Measurements from ENCODE around the gene PDXDC1.
A peak's percentile ranks its signal among the peaks of the same experiment; 100 is the strongest.
"Not testable (repeated sequence)": the region's sequence is repeated elsewhere in the genome, so short reads cannot be mapped to it uniquely, and the experiment has no call there.

Gene PDXDC1

DNA sequence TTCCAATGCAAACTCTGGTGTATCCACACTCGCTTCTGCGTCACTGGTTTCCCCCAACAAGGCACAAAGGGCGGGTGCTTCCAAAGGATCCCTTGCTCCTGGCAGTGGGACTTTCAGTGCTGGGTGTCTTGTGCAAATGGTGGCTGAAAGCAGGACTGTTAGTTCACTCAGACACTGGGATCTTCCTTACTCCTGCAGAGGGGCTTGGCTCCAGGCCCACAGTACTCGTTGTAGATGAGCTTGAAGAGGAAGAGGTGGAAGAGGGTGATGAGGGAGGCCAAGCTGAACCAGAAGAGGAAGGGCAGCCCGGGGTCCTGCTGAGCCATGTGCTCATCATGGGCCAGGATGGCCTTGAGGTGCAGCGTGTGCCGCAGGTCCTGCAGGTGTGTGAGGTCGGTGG is 13.3 kb downstream of the PDXDC1 start:
- 67% methylated on average over 4 of the region's 8 CpGs for WGBS (ENCODE audit: insufficient coverage)
- H3K9me3 ChIP-seq (ENCODE audit: control extremely low read depth in 1 of 5, control insufficient read depth in 4 of 5, insufficient read depth in 2 of 5, low read depth in 1 of 5, low read length in 4 of 5); H3K4me1 ChIP-seq (ENCODE audit: control extremely low read depth in 1 of 4, control insufficient read depth in 4 of 4, insufficient read depth in 4 of 4, low read length in 3 of 4); POLR2A ChIA-PET; H3K27me3 ChIP-seq (replicated peaks in 2 of 5; ENCODE audit: control insufficient read depth in 4 of 5, insufficient read depth in 5 of 5, low read length in 4 of 5); CTCF ChIA-PET; DNase-seq; H3K27ac ChIP-seq (ENCODE audit: insufficient read depth in 1 of 2, low read depth in 1 of 2, low read length in 2 of 2, poor library complexity in 1 of 2, severe bottlenecking in 2 of 2); H3K4me3 ChIP-seq (ENCODE audit: control insufficient read depth in 1 of 7, extremely low read depth in 1 of 7, insufficient read depth in 4 of 7, low read depth in 2 of 7, low read length in 6 of 7): not testable (repeated sequence)
- peaks cover 2 to 24% (median 7%) of the 10 kb centered on the region in 4 experiments for H3K36me3 ChIP-seq (ENCODE audit: control insufficient read depth in 4 of 4, insufficient read depth in 4 of 4, low read length in 3 of 4)

DNA sequence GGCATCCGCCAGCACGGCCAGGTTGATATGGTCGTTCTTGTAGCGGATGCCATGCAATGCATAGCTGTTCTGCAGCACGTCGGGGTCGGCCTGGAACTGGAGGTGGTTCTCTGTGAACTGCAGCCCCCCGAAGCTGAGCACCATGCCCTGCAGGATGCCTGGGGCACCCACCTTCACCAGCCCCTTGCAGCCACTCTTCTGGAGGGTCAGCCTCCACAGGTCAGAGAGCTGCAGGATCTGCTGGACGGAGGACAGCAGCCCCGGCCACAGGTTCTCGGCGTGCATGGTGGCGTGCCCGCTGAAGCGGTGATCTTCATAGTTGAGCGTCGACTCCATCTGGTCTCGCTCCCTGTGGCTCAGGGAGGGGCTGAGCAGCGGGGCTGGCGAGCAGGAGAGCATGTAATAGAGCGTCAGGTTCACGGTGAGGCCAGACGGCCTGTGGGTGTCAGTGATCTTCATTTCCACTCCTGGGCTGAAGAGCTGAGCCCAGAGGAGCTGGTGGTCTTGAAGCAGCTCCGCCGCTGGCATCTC is 13.9 kb downstream of the PDXDC1 start:
- CTCF ChIA-PET; H3K27me3 ChIP-seq (replicated peaks in 2 of 5; ENCODE audit: control insufficient read depth in 4 of 5, insufficient read depth in 5 of 5, low read length in 4 of 5); H3K27ac ChIP-seq (ENCODE audit: insufficient read depth in 1 of 2, low read depth in 1 of 2, low read length in 2 of 2, poor library complexity in 1 of 2, severe bottlenecking in 2 of 2); H3K4me3 ChIP-seq (ENCODE audit: control insufficient read depth in 1 of 7, extremely low read depth in 1 of 7, insufficient read depth in 4 of 7, low read depth in 2 of 7, low read length in 6 of 7); POLR2A ChIA-PET; H3K9me3 ChIP-seq (ENCODE audit: control extremely low read depth in 1 of 5, control insufficient read depth in 4 of 5, insufficient read depth in 2 of 5, low read depth in 1 of 5, low read length in 4 of 5); H3K4me1 ChIP-seq (ENCODE audit: control extremely low read depth in 1 of 4, control insufficient read depth in 4 of 4, insufficient read depth in 4 of 4, low read length in 3 of 4): not testable (repeated sequence)
- peak in 1 of 3 donors; percentile 13 for DNase-seq
- peaks cover 2 to 24% (median 7%) of the 10 kb centered on the region in 4 experiments for H3K36me3 ChIP-seq (ENCODE audit: control insufficient read depth in 4 of 4, insufficient read depth in 4 of 4, low read length in 3 of 4)
- 96% methylated on average over 19 of the region's 25 CpGs for WGBS (ENCODE audit: insufficient coverage)

DNA sequence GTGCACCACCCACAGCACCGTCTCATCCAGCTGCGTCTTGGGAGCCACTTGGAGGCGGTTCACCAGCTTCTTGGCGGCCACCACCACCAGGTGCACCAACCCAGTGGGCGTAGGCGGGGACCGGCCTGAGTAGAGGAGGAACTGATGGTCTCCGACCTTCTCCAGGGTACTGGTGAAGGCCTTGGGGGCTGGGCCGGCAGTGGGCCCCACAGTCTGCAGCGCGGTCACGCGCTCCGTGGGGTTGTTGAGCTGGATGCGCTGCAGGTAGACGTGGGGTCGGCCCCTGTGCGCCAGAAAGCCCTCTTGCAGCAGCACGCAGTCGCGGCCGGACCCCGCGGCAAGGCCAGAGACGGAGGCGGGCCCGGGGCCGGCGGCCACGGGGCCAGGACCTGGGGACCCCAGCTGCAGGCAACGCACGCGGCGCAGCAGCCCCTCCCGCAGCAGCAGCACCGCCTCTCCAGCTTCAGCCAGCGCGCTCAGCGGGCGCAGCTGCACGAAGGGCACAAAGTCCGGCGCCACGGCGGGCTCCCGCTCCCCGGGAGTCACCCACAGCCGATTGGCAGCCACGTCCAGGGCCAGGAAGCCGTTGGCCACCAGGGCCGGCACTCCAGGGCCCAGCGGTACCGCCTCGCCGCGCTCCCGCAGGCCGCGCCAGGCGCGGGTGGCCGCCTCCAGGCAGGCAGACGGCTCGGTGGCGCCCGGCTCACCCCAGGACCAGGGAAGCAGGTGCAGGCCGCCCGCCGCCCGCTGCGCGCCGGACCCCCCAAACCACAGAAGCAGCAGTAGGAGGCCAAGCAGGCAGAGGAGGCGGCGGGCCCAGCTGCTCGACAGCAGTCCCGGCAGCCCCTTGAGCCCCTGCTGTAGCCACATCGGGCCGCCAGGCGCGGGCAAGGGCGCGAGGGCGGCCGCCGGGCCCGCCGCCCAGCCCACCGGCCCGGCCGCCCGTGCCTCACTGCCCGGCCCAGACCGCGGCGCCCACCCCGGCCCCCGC is 14.8 kb downstream of the PDXDC1 start:
- POLR2A ChIA-PET, CTCF ChIA-PET: not testable (repeated sequence)
- peaks cover under 1 to 24% (median 7%) of the 10 kb centered on the region in 4 experiments for H3K36me3 ChIP-seq (ENCODE audit: control insufficient read depth in 4 of 4, insufficient read depth in 4 of 4, low read length in 3 of 4)

DNA sequence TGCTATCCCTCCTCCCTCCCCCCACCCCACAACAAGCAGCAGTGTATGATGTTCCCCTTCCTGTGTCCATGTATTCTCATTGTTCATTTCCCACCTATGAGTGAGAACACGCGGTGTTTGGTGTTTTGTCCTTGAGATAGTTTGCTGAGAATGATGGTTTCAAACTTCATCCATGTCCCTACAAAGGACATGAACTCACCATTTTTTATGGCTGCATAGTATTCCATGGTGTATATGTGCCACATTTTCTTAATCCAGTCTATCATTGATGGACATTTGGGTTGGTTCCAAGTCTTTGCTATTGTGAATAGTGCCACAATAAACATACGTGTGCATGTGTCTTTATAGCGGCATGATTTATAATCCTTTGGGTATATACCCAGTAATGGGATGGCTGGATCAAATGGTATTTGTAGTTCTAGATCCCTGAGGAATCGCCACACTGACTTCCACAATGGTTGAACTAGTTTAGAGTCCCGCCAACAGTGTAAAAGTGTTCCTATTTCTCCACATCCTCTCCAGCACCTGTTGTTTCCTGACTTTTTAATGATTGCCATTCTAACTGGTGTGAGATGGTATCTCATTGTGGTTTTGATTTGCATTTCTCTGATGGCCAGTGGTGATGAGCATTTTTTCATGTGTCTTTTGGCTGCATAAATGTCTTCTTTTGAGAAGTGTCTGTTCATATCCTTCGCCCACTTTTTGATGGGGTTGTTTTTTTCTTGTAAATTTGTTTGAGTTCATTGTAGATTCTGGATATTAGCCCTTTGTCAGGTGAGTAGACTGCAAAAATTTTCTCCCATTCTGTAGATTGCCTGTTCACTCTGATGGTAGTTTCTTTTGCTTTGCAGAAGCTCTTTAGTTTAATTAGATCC is 18.7 kb downstream of the PDXDC1 start:
- H3K27ac ChIP-seq (ENCODE audit: insufficient read depth in 1 of 2, low read depth in 1 of 2, low read length in 2 of 2, poor library complexity in 1 of 2, severe bottlenecking in 2 of 2); H3K27me3 ChIP-seq (replicated peaks in 2 of 5; ENCODE audit: control insufficient read depth in 4 of 5, insufficient read depth in 5 of 5, low read length in 4 of 5); POLR2A ChIA-PET; H3K9me3 ChIP-seq (ENCODE audit: control extremely low read depth in 1 of 5, control insufficient read depth in 4 of 5, insufficient read depth in 2 of 5, low read depth in 1 of 5, low read length in 4 of 5); DNase-seq; CTCF ChIA-PET; H3K4me1 ChIP-seq (ENCODE audit: control extremely low read depth in 1 of 4, control insufficient read depth in 4 of 4, insufficient read depth in 4 of 4, low read length in 3 of 4); H3K4me3 ChIP-seq (ENCODE audit: control insufficient read depth in 1 of 7, extremely low read depth in 1 of 7, insufficient read depth in 4 of 7, low read depth in 2 of 7, low read length in 6 of 7): not testable (repeated sequence)
- no CpG with 5 or more reads among the region's 7 CpGs for WGBS (ENCODE audit: insufficient coverage)
- H3K36me3 ChIP-seq (ENCODE audit: control insufficient read depth in 4 of 4, insufficient read depth in 4 of 4, low read length in 3 of 4), result peaks cover 0 to 15% (median 5%) of the 10 kb centered on the region in 4 experiments

More for the DNA sequence above, 14.8 kb downstream of the PDXDC1 start:
- not testable (repeated sequence) for H3K27ac ChIP-seq (ENCODE audit: insufficient read depth in 1 of 2, low read depth in 1 of 2, low read length in 2 of 2, poor library complexity in 1 of 2, severe bottlenecking in 2 of 2); H3K4me1 ChIP-seq (ENCODE audit: control extremely low read depth in 1 of 4, control insufficient read depth in 4 of 4, insufficient read depth in 4 of 4, low read length in 3 of 4); H3K27me3 ChIP-seq (replicated peaks in 2 of 5; ENCODE audit: control insufficient read depth in 4 of 5, insufficient read depth in 5 of 5, low read length in 4 of 5); H3K9me3 ChIP-seq (ENCODE audit: control extremely low read depth in 1 of 5, control insufficient read depth in 4 of 5, insufficient read depth in 2 of 5, low read depth in 1 of 5, low read length in 4 of 5)
- 56% methylated on average over 30 of the region's 98 CpGs for WGBS (ENCODE audit: insufficient coverage)
- peak in 2 of 3 donors; percentile 49 to 57 for DNase-seq
- peak overlapping the region in 2 of 7 experiments; percentile 12 to 48 for H3K4me3 ChIP-seq (ENCODE audit: control insufficient read depth in 1 of 7, extremely low read depth in 1 of 7, insufficient read depth in 4 of 7, low read depth in 2 of 7, low read length in 6 of 7)

DNA sequence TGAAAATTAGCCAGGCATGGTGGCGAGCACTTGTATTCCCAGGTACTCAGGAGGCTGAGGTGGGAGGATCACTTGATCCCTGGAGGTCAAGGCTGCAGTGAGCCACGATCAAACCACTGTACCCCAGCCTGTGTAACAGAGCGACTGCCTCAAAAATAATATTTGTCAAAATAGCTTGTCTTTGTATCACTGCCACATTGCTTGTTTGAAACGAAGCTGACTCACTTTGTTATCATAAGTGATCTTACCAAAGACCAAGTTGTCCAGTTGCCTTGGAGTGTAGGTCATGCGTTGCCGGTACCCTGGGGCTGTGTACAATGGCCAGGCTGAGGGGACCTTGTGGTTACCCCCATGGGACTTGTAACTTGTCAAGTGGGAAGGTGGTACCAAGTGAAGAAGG is 21.9 kb downstream of the PDXDC1 start:
- H3K27ac ChIP-seq (ENCODE audit: insufficient read depth in 1 of 2, low read depth in 1 of 2, low read length in 2 of 2, poor library complexity in 1 of 2, severe bottlenecking in 2 of 2); H3K4me1 ChIP-seq (ENCODE audit: control extremely low read depth in 1 of 4, control insufficient read depth in 4 of 4, insufficient read depth in 4 of 4, low read length in 3 of 4); H3K9me3 ChIP-seq (ENCODE audit: control extremely low read depth in 1 of 5, control insufficient read depth in 4 of 5, insufficient read depth in 2 of 5, low read depth in 1 of 5, low read length in 4 of 5); H3K4me3 ChIP-seq (ENCODE audit: control insufficient read depth in 1 of 7, extremely low read depth in 1 of 7, insufficient read depth in 4 of 7, low read depth in 2 of 7, low read length in 6 of 7); CTCF ChIA-PET; H3K27me3 ChIP-seq (replicated peaks in 2 of 5; ENCODE audit: control insufficient read depth in 4 of 5, insufficient read depth in 5 of 5, low read length in 4 of 5); DNase-seq; POLR2A ChIA-PET: not testable (repeated sequence)
- 100% methylated on average over 2 of the region's 6 CpGs for WGBS (ENCODE audit: insufficient coverage)
- peaks cover 0 to 12% (median 2%) of the 10 kb centered on the region in 4 experiments for H3K36me3 ChIP-seq (ENCODE audit: control insufficient read depth in 4 of 4, insufficient read depth in 4 of 4, low read length in 3 of 4)

DNA sequence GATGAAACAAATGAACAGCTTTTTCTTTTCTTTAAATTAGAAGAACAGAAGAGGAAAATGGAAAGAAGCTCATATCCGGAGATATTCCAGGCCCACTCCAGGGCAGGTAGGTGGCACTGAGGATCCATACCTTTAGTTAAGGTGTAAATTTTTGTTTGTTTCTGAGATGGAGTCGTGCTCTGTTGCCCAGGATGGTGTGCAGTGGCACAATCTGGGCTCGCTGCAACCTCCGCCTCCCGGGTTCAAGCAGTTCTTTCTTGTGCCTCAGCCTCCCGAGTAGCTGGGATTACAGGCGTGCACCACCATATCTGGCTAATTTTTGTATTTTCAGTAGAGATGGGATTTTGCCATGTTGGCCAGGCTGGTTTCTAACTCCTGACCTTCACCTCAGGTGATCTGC is 23.5 kb downstream of the PDXDC1 start:
- H3K4me1 ChIP-seq (ENCODE audit: control extremely low read depth in 1 of 4, control insufficient read depth in 4 of 4, insufficient read depth in 4 of 4, low read length in 3 of 4); POLR2A ChIA-PET; H3K27me3 ChIP-seq (replicated peaks in 2 of 5; ENCODE audit: control insufficient read depth in 4 of 5, insufficient read depth in 5 of 5, low read length in 4 of 5); H3K27ac ChIP-seq (ENCODE audit: insufficient read depth in 1 of 2, low read depth in 1 of 2, low read length in 2 of 2, poor library complexity in 1 of 2, severe bottlenecking in 2 of 2); H3K9me3 ChIP-seq (ENCODE audit: control extremely low read depth in 1 of 5, control insufficient read depth in 4 of 5, insufficient read depth in 2 of 5, low read depth in 1 of 5, low read length in 4 of 5); DNase-seq; CTCF ChIA-PET; H3K4me3 ChIP-seq (ENCODE audit: control insufficient read depth in 1 of 7, extremely low read depth in 1 of 7, insufficient read depth in 4 of 7, low read depth in 2 of 7, low read length in 6 of 7): not testable (repeated sequence)
- H3K36me3 ChIP-seq (ENCODE audit: control insufficient read depth in 4 of 4, insufficient read depth in 4 of 4, low read length in 3 of 4), result peaks cover 0 to 12% (median 2%) of the 10 kb centered on the region in 4 experiments
- WGBS (ENCODE audit: insufficient coverage), result 99% methylated on average over 7 of the region's 7 CpGs
